Bronchial smooth muscle cell (primary cell): ENCODE measurements around the gene GCA. TPM values are rescaled to one million over a fixed set of nuclear protein-coding genes. Genes with fewer than 3 reads are reported as not detected.

Source experiments
- total RNA-seq: library from RNA; depleted of rRNA; stranded (reverse); fragments of >200 nt; gene quantifications from 2 replicates; pipeline ENCODE4 v1.2.1, GENCODE V29; 2014

GCA gene, protein sequence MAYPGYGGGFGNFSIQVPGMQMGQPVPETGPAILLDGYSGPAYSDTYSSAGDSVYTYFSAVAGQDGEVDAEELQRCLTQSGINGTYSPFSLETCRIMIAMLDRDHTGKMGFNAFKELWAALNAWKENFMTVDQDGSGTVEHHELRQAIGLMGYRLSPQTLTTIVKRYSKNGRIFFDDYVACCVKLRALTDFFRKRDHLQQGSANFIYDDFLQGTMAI
- 0.95 and 1.7 TPM in 2 replicates for total RNA-seq

DNA sequence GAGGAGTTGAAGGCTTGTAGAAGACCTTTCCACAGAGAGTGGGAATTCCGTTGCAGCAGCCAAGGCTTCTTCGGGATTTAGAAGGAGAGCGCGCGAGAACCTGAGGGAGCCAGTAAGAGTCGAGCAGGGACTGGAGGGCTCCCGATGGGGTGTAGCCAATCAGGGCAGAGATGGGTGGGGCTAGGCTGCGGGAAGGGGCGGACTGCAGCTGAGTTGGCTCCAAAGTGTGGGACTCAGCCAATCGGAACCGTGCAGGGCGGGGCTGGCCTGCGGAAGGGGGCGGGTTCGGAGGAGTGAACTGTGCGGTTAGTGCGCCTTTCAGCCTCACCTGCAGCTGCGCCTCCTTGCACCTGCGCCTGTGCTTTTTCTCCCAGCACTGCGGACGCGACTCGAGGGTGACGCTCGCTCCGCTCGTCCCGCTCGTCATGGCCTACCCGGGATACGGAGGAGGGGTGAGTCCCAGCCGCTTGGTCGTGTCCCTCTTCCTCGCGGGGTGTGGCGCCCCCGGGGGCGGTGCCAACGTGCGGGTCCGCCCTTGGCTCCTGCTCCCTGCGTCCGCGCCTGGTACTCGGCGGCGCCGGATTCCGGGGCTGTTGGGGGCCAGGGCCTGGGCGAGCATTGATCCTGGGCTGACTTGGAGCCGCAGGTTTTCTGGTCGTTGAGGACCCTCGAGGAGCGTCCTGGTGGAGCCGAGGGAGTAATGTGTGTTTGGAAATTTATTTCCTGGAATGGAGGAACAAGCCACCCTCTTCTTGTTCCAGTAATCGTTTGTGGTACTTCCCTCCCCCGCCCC is at the start of gene GCA:
GCA (plus strand) TSS at position 309 of the 793 bp plus-strand sequence; CDS start at position 426, 117 bp downstream.

GRCh38 chr2:162318328-162319180 is 25.4 kb upstream of the GCA start, which contains the start of gene IFIH1:
TSS of gene IFIH1 (minus strand) at chr2:162318684. CDS start at chr2:162318307, 377 bp downstream.

Other genes starting within 250 kb of the GCA start
- gene GCG, start 191.9 kb upstream of the GCA start, total RNA-seq = not detected in 2 replicates
- gene FAP, start 100.7 kb upstream of the GCA start, total RNA-seq = 46.5 and 157 TPM in 2 replicates
- gene IFIH1, start 25.4 kb upstream of the GCA start, total RNA-seq = 3.2 and 4.6 TPM in 2 replicates